Measurements from ENCODE around the gene UGT8.
A peak's percentile ranks its signal among the peaks of the same experiment; 100 is the strongest.

Gene UGT8

DNA sequence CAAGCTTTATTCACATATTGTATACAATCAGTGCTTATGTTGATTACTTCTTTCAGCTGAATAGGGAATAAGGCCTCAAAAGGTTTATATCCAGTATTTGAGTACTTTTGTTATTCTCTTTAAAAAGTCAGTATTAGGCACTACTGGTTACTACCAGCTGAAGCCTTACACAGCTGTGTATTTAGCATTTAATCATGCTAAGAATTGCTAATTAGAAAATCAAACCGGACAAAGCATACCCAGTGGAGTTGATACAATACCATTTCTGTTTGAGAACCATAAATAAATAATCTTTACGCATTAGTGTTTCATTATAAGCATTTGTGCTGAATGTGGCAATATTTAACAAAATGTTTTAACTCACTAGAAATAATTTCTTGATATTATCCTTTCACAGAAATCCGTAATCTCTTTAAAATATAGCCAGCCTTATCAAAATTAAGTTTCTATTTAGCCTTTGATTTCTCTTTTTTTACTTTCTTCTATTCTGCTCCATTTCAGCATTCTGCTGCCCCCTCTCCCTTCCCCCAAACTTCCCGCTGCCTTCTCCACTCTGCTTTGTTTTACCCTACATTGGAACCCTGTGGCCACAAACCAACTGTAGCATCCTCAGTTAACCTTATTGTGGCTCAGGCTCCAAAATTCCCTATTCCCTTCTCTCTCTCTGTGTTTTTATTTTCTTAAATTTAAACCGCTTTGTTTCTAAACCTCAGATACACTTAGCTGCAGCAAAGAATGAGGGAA lies 37.8 kb downstream of the UGT8 start:
- DNase-seq (ENCODE audit: low read depth): no peak
- TF ChIP-seq, protein P1, sequence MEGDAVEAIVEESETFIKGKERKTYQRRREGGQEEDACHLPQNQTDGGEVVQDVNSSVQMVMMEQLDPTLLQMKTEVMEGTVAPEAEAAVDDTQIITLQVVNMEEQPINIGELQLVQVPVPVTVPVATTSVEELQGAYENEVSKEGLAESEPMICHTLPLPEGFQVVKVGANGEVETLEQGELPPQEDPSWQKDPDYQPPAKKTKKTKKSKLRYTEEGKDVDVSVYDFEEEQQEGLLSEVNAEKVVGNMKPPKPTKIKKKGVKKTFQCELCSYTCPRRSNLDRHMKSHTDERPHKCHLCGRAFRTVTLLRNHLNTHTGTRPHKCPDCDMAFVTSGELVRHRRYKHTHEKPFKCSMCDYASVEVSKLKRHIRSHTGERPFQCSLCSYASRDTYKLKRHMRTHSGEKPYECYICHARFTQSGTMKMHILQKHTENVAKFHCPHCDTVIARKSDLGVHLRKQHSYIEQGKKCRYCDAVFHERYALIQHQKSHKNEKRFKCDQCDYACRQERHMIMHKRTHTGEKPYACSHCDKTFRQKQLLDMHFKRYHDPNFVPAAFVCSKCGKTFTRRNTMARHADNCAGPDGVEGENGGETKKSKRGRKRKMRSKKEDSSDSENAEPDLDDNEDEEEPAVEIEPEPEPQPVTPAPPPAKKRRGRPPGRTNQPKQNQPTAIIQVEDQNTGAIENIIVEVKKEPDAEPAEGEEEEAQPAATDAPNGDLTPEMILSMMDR (IDR thresholded peaks at IDR 0.05; ENCODE audit: insufficient read depth, low read depth, low read length, missing control alignments): no peak
- no peak overlapping the region for H3K4me3 ChIP-seq (ENCODE audit: low read depth, low read length)

DNA sequence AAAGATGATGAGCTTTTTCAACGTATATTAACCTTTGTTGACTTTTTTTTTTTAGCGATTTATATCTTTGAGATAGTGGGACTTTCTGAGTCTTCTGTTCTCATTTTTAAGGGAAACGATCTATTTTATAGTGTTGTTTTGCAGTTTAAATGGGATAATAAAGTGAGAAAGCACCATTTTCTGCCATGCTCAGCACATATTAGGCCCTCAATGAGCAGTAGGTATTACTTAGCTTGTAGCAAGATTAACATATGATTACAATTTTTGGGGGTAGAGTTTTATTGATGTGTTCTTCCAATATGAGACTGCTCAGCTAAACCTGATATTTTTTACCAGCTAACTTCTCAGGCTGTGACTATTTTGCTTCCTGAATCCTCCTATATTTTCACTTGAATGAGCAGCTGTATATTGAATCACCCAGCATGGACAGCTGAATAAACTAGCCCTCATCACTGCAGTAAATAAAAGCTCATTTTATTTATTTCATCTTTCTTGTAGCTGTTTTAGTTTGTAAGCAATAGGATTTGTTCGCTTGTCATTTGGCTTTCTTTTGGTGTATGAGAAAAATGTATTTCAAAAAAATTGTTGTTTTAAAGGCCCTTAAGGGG lies 43.7 kb downstream of the UGT8 start:
- TF ChIP-seq, protein P1 (IDR thresholded peaks at IDR 0.05; ENCODE audit: insufficient read depth, low read depth, low read length, missing control alignments): no peak
- DNase-seq (ENCODE audit: low read depth): no peak
- H3K4me3 ChIP-seq (ENCODE audit: low read depth, low read length): no peak overlapping the region

DNA sequence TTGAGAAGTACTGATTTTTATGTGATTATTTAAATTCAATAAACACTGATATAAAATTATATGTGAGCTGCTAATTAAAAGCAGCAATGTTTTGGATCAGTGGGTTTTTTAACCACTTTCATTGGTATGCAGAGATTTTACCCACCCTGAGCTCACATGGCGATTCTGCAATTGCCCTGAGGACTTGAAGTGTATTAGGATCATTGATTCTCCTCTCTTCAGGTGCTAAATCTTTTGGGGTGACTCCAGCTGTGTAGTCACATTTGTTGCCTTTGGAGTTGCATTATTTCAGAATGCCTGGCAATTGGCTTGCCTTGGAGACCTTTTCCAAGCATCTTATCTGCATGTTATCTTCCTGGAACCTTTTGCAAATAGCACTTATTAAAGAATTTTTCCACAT lies 51.3 kb downstream of the UGT8 start:
- DNase-seq (ENCODE audit: low read depth): no peak
- TF ChIP-seq, protein P1 (IDR thresholded peaks at IDR 0.05; ENCODE audit: insufficient read depth, low read depth, low read length, missing control alignments): no peak
- H3K4me3 ChIP-seq (ENCODE audit: low read depth, low read length): no peak overlapping the region

DNA sequence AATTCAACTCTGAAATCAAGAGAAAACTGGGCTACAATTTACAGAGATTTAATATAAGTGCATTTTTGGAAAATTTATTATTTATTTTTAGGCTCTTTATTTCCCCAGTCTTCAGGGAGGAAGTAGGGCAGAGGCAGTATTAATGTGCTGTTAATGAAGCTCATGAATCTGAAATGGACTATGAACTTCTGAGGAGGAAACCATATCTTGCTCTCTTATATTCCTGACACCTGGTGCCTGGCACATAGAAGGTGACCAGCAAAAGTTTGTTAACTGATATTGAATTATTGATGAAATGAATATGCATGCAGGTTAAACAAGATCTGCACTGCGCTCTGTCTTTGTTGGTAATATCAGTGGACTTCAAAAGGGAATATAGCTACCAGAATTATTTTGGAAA lies 55.1 kb downstream of the UGT8 start:
- TF ChIP-seq, protein P1 (IDR thresholded peaks at IDR 0.05; ENCODE audit: insufficient read depth, low read depth, low read length, missing control alignments): no peak
- H3K4me3 ChIP-seq (ENCODE audit: low read depth, low read length): no peak overlapping the region
- DNase-seq (ENCODE audit: low read depth): no peak

DNA sequence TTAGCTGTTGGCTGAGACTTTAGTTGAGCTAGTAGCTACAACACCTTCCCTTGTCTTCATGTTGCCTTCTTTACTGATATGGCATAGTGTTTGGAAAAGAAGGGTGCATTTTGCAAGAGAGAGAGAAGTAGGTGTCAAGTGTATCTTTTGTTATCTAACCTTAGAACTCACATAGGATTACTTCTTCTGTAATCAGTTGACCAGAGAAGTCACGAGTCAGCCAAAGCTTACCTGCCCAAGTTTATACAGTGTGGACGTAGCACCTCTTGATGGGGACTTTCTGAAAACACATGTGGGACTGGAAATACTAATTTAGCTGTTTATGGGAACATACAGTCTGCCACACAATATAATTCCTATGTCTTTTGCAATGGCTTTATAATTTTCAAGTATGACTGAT lies 56.0 kb downstream of the UGT8 start:
- TF ChIP-seq, protein P1 (IDR thresholded peaks at IDR 0.05; ENCODE audit: insufficient read depth, low read depth, low read length, missing control alignments): no peak

DNA sequence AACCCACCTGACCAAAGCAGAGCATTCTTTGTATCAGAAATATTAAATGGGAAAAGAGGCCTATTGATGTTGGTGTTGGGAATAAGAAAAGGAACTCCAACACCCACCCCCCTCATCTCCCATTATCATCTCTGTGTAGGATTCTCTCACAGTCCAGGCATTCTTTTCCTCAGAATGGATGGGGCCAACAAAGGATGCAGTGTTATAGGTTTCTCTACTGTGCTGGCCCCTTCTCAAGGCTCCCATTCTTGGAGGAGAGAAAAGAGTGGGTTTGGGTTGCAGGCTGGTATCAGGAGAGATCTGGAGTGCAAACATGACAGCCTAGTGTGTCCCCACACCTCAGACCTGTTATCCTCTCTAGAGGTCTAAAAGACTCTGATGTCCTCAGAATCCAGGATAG lies 59.6 kb downstream of the UGT8 start:
- H3K4me3 ChIP-seq (ENCODE audit: low read depth, low read length): no peak overlapping the region
- no peak for DNase-seq (ENCODE audit: low read depth)
- TF ChIP-seq, protein P1 (IDR thresholded peaks at IDR 0.05; ENCODE audit: insufficient read depth, low read depth, low read length, missing control alignments): no peak

More for the DNA sequence above, 56.0 kb downstream of the UGT8 start:
- DNase-seq (ENCODE audit: low read depth): peak; percentile 22
- no peak overlapping the region for H3K4me3 ChIP-seq (ENCODE audit: low read depth, low read length)

Measured in GM12865 (cell line).